DMS 273 (cell line): Measurements from ENCODE around the gene PNPLA5.
"Not testable (repeated sequence)": the region's sequence is repeated elsewhere in the genome, so short reads cannot be mapped to it uniquely, and the experiment has no call there.

ENCODE experiments used
- DNase-seq: peaks from one replicate; lab custom pipeline; 2025; ENCODE audit not compliant: unreplicated experiment; lab: John Stamatoyannopoulos, UW

PNPLA5 gene

DNA sequence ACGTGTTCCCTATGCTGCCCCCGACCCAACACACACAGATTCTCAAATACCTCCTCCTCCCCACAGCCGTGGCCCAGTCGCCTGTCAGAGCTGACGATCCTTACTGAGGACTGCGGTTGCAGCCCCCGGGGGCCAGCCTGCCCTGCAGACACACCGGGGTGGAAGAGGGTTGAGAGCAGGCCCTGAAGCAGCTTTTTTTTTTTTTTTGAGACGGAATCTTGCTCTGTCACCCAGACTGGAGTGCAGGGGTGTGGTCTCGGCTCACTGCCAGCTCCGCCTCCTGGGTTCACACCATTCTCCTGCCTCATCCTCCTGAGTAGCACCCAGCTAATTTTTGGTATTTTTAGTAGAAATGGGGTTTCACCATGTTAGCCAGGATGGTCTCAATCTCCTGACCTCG is 11.2 kb upstream of the PNPLA5 start:
- DNase-seq: not testable (repeated sequence)

DNA sequence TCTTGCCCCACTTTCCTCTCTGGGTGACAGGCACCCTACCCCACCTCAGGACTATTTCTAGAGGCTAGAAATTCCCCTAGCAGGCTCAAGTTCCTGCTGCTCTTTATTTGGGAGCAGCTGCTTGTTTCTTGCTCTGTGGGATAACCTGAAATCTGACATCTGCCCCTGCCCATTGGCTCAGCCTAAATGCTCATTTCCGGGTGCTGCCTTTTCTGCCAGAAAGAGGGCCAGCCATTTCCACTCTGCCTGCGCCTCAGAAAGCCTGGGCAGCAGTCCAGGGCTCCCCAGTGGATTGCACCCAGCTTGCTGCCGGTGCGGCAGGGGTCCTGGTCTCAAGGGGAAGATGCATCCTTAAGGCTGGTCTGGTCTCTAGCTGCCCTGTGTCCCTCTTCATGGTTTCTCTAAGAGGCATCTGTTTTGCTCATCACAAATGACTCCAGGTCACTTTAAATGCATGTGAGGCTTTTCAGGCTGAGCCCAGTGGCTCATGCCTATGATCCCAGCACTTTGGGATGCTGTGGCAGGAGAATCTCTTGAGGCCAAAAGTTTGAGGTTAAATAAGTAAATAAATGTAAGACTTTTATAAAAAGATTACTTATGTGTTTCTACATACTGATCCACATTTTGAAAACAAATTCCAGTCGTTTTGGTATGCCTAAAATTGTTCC is 10.3 kb upstream of the PNPLA5 start:
- peak; percentile 20 for DNase-seq

DNA sequence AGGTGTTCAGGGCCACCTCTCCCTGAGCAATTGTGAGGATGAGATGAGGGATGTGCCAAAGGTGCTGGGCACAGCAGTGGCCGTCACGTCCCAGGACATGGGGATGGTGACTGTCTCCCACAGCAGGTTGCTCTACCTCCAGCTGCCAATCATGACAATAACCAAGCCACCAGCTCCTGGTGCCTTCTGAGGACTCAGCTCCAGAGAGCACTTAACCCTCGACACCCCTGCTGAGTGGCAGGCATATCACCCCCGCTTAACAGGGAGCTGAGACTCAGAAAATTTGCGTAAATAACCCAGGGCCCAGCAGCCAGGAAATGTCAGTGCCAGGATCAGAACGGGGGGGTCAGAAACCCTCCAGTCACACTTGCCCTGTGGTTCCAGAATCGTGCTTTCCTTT is 8.4 kb upstream of the PNPLA5 start:
- no peak for DNase-seq

DNA sequence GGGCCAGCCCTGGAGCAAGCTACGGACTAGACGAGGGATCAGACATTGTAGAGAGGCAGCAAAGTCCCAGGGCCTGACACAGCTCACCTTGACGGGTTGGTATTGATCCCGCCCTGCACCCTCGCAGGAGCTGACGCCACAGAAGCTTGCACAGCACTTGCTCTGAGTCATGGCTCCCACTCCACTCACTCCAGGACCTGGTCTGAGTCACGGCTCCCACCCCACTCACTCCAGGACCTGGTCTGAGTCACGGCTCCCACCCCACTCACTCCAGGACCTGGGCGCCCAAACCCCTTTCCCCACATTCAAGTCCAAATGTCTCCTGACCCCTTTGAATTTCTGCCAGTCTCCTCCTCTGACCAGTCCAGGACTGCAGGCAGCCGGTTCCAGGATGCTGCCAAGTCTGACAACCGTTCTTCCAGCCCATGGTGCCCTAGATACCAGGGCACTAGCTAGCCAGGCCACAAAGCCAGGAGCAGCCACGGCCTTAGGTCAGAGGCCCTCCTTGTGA is 6.0 kb upstream of the PNPLA5 start:
- no peak for DNase-seq

DNA sequence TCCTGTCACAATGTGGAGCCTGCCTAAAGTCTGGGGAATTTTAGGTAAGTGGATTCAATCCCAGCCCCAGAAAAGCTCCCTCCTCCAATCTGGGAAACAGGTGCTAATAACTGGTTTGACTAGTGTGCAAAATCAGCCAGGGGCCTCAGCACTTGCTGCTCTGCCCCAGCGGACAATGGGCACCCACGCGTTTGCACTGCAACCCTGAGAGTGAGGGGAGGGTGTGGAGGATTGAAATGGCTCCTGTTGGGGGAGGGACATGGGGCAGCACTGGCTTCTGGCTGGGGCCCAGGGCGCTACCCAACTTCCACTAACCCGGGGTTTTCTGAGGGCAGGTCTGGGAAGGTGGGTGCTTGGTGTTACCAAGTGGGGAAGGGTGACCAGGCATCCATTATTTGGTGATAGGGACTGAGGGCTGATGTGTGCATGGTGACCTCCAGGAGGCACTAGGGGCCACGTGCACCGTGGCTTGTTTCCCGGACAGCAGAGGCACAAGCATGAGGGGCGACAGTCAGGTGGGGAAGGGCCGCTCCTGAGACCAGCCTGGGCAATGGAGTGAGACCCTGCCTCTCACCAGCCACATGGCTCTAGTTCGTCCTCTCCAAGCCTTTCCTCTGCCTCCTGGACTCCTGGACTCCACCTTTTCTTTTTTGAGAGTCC is 4.3 kb upstream of the PNPLA5 start:
- no peak for DNase-seq

DNA sequence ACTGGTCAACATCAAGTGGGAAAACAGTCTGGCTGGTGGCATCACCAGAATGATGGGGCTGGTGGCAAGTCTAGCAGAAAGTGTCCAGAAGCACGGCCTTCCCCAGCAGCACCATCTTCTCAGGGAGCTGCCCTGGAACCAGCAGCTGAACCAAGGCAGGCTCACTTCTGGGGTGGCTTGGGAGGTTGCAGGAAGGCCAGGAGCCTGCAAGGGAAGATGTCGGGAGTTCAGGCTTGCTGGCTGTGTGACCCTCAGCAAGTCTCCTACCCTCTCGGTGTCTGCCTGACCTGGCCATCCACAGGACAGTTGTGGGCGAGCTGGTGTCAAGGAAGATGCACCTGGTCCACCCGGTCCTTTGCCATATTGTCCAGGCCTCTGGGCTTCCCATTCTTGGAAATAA is 2.3 kb upstream of the PNPLA5 start:
- DNase-seq: no peak

DNA sequence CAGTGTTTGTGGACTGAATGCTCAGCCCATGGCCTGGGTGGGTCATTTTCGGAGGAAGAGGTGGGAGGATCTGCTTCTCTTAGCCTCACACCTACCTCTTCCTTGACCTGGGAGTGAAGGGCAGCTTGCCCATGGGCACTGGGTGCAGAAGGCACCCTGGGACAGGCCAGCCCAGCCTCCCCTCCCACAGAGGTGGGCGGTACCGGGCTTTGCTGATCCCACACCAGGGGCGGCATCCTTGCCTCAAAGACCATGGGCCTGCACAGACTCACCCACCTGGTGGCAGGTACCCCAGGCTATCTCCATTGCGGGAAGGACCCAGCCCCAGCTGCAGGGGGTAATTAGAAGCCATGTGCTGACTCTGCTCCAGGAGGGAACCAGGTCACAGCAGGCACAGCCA is 1.5 kb upstream of the PNPLA5 start:
- no peak for DNase-seq

DNA sequence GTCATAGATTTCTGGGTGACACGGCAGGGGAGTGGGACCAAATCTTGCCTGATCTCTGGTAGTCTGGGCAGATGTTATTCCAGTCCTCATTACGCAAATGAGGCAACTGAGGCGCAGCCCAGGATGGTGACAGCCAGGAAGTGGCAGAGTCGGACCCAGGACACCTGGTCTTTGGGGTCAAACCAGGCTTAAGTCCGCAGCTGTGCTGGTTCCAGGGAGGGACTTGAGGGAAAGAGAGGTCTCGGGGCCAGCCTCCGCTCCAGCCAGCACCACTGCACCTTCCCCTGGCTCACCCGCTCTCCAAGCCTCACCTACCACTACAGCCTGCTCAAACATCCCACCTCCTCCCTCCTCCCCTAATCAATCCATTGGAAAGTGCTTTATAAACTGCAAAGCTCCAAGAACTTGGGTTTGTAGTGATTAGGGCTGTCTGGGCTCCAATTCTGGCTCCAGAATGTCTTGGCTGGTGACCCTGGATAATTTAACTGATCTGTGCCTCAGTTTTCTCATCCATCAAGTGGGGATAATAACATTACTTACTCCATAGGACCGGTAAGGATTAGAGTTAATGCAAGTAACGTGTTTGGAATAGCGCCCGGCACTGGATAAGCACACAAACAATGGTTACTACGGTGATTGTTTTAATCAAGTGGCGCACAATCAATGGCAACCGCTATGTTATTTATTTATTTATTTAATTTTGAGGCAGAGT is 526 bp upstream of the PNPLA5 start:
- no peak for DNase-seq

DNA sequence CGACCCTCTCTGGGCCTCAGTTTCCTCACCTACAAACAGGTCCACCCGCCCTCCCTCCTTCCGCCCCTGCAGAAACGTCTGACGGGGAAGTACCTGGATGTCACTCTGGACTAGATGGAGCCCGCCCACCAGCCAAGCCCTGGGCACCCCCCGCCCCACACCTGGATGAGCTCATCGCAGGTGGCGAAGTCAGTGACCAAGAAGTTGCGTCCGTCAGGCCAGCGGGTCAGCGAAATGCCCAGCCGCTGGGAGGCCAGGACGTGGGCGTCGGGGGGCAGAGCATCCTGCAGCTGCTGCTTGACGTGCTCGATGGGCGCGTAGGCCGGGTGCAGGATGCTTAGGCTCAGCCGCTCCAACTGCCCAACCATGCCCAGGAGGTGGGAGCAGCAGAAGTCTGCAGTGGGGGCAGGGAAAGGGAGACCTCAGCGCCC is 897 bp downstream of the PNPLA5 start:
- no peak for DNase-seq

DNA sequence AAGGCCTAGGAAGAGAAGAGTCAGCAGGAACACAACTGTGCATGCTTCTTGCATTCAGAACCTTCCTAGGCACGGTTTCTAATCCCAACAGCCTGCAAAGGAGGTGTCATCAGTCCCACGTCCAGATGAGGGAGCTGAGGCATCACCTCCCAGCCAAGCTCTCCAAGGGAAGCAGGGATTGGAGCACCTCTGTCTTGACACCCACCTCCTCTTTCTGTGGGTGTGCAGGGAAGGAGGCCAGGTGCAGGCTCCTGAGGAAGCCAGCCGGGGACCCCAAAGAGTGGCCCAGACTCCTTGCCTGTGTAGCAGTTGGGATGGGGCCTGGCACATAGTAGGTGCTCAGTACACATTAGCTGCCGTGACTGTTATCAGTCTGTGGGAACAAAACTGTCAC is 2.0 kb downstream of the PNPLA5 start:
- DNase-seq: peak; percentile 46

DNA sequence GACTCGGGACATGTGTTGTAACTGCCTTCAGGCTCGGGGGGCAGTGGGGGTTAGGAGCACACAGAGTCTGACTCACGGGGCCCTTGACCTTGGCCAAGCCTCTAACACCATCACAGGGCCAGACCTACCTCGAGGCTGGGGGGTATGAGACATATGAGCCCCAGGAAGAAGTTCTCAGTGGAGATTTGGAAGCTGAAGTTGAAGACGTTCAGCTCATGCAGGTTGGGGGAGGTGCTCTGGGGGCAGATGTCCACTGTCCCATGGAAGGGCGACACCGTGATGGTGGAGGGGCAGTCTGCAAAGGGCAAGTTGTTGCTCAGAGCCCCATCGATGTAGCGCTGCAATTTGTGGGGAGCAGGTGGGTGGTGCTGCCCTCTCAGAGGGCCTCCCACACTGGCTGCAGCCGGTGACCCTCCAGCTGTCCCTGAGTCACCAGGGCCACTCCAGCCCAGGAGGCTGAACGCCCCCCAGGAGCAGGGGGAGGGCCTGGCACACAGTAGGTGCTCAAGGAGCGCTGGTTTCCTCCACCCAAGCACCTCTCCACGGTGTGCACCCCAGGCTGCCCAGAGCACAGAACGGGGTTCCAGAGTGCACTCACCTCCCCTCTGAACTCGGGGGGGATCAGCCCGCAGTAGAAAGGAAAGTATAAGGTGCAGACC is 2.5 kb downstream of the PNPLA5 start:
- no peak for DNase-seq

DNA sequence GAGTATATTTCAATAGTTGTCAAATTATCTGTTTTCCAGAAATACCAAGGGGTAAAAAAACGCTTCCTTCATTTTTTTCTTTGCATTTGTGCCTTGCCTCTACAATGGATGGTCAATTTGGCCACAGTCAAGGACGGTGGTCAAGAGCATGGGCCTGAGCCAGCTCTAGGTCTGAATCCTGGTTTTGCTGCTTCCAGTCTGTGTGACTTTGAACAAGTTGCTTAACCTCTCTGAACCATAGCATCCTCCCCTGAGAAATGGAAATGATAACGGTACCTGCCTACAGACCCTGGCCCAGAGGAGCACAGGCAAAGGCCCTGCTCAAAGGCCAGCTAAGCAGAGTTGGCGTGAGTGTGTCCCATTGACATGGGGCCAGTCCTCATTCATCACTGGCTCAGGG is 3.1 kb downstream of the PNPLA5 start:
- DNase-seq: no peak

DNA sequence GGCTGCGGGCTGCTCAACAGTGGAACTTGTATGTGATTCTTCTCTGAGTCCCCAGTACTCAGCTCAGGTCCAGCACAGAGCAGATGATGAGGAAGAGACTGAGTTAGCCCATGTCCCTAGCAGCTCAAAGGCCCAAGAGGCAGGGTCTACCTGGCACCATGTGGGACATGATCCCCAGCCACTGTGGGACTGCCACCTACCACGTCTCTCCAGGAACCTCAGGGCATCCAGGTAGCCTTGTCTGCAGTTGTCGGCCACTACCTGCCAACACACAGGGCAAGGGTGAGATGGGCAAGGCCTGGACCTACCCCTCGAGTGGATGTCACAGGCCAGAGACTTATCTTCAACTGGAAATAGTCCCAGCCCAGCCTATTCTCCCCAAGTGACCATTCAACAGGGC is 4.4 kb downstream of the PNPLA5 start:
- DNase-seq: no peak

DNA sequence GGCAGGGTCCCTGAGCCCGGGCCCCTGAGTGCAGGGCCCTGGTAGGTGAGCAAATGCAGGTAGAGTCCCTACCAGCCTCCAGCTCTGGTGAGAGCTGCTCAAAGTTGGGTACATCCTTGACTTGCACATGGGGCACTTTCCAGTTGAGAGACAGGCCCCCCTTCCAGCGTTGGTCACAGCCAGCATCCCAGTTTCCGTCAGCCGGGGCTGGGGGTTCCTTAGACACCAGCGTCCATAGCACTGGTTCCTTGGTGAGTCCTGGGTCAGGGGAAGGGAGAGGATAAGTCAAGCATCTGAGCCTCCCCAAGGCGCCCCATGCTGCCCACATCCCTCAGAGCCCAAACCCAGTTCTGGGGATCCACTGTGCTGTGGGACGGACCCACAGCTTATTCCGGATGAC is 5.6 kb downstream of the PNPLA5 start:
- DNase-seq: no peak

DNA sequence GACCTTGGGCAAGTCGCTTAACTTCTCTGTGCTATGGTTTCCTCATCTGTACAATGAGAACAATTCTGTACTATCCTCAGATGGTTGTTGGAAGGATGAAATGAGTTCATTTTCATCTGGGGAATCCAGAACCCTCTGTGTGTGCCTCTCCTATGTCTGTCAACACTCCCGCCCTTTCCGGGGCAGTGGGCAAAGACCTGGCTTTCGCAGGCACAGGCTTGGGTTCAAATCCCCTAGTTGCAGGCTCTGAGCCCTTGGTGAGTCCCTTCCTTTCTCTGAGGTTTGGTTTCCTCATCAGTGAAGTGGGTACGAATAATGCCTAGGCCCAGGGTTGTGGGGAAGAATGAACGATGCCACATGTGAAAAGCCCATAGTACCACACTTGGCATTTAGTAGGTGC is 6.0 kb downstream of the PNPLA5 start:
- no peak for DNase-seq

DNA sequence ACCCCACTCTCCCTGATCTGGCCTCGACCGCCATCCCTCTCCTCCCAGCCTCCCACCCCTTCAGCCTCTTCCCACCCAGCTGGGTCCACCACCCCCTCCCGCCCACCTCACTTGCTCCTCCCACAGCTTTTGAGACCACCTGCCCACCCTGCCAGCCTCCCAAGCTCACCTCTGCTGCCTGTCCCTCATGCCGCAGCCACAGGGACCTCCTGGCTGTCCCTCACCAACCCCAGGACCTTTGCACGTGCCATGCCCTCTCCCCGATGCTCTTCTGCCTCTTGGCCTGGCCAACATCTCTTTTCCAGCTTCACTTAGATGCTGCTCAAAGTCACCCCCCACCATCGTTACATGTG is 6.5 kb downstream of the PNPLA5 start:
- DNase-seq: no peak

DNA sequence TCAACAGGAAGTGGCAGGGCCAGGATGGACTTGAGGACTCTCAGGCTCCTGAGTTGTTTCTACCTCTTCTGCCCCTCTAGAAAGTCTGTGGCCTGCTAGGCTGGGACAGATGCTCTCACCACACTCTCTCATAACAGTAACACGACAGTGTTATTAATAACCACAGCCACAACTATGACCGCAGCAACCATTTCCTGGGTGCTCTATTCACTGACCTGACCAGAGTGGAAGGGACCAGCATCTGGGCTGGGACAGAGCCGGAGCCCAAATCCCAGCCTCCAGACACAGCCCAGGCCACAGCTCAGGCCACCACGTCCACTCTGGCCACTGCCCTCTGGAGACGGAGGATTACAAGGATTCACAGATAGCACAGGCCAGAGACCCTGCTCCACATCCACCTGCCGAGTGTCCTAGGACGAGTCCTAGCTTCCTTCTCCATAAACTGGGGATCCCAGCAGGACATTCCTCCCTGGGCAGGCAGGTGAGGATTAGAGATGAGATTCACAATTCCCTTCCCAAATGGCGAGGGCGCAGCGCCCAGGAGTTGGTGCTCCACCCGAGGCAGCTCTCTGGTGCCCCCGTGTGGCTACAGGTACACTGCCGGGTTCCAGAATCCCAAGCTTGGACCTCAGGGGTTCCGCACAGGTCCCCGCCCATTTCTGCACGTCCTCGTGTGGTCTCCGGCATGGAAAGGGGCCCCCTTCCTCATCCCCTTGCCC is 7.1 kb downstream of the PNPLA5 start:
- peak; percentile 84 for DNase-seq

DNA sequence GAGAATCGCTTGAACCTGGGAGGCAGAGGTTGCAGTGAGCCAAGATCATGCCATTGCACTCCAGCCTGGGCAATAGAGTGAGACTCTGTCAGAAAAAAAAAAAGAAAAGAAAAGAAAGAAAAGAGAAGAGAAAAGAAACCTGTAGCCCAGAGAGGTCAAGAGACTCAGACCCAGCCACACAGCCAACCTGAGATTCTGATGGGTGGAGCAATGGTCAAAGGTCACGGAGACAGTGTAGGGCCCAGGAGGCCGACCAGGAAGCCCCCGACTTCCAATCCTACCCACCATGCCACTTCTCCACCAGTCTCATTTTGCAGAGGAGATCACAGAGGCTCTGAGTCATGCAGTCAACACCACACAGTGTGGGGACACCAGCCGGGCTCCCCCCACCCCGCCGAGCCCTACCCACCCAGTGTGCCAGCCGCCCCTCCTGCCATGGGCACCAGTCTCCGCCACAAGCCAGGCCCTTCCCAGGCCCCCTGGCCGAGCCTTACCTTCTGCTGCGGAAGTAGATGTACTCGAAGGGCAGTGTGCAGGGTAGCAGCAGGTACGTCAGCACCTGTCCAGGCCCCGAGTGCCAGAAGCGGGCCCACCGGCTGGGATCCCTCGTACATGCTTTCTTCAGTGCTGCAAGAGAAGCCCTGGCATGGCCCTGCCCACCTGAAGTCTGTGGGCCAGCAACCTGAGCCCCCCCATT is 7.9 kb downstream of the PNPLA5 start:
- no peak for DNase-seq

DNA sequence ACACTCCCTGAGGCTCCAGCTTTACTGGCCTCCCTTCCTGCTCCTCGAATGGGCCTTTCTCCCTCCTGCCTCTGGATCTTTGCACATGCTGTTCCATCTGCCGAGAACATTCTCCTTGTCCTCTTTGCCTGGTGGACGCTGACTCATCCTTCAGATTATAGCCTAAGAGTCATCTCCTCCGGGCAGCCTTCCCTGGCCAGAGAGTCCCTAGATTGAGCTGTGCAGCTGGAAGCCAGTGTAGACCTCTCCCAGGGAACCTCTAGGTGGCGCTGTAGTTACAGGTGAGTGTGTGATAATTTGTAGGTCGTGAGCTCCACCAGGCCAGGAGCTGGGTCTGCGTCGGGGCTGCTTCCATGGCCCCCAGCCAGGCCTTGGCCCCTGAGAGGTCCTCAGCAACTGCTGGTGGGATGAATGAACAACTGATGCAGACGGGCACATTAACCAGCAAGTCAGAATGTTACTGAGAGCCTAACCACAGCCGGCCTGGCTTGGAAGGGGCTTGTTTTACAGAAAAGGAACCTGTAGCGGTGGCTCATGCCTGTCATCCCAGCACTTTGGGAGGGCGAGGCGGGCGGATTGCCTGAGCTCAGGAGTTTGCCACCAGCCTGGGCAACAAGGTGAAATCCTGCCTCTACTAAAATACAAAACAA is 8.7 kb downstream of the PNPLA5 start:
- peak; percentile 81 for DNase-seq
